Inflammatory macrophage (primary cell): ENCODE measurements around the gene CABYR.
A peak's percentile ranks its signal among the peaks of the same experiment; 100 is the strongest.

Experiments used
- DNase-seq, 2 donors: peaks; one replicate each; pipeline ENCODE4 v3.0.0-alpha.2; 2020 to 2022

CABYR gene

DNA sequence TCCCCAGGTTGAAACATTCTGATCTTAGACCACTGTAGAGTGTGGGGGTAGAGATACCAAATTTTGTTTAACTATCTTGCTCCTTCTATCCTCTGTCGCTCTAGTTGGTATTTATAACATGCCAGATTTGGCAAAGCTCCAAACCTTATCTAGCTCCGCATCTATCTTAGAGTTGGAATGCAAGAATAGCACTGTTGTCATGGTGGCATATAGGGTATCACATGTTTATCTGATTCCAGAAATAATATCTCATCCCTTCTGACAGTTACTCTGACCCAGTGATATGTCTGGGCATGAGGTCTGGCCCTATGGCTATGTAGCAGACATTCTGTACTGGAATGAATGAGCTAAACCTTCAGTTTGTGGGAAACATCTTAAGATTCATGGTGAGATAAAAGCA is 51.7 kb downstream of the CABYR start:
- no peak for DNase-seq

DNA sequence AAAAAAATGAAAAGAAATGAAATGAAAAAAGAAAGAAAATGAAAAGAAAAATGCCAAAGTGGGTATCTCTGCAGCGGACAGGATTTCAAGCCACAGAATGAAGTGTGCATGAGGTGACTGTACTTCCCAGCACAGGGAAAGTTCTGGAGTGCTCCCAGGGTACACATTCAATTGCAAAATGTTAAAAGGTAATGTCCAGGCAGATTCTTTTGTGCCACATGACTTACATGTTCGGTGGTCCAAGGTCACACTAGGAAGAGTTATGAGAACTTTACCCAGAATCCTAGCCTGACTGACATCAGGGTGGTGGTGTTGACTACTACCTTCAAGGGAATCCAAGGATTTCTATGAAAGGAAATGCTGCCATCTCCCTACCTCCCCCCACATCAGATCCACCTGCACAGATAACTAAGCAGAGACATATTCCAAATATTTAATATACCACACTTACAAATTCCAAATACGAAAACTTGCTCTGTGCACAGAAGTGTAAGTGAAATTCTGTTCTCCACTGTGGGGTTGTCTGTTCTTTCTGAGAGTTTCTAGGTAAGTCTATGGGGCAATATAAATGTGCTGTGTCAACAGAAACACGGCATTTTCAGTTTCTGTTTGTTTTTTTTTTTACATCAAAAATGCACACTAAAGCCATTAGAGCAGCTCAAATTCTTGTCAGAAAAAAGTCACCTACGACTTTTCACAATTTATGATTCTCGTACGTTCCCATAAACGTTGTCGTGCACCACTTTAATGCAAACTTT is 56.6 kb downstream of the CABYR start:
- no peak for DNase-seq

DNA sequence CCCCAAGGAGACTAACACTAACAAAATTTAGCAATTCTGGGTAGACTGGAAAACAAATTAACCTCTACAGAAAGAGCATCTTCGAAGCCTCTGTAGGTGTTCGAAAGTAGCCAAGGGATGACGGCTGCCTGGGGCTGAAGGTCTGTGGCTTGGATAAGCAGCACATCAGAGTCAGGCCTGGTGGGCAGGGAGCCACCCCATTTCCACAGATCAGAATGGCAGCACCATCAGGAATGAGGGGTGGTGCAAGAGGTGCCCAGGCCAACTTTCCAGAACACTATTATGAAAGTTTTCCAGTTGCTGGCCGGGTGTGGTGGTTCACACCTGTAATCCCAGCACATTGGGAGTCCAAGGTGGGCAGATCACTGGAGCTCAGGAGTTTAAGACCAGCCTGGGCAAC is 57.9 kb downstream of the CABYR start:
- DNase-seq, result no peak

DNA sequence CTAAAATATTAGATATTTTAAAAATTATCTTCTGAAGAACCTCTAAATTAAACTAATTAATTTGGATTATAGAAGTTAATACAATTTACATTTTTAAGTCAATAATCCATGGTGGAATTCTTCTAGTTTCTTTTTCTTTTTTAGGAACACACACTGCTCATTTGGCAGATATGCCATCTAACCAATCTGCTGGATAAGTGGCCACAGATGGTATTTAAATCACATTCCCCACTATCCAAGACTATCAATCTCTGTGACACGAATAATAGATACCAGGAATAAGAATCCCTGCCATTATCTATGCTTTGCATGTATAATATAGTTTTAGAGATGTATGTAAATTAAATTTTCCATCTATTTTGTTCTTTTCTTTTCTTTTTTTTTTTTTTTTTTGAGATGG is 58.5 kb downstream of the CABYR start:
- DNase-seq, result no peak

DNA sequence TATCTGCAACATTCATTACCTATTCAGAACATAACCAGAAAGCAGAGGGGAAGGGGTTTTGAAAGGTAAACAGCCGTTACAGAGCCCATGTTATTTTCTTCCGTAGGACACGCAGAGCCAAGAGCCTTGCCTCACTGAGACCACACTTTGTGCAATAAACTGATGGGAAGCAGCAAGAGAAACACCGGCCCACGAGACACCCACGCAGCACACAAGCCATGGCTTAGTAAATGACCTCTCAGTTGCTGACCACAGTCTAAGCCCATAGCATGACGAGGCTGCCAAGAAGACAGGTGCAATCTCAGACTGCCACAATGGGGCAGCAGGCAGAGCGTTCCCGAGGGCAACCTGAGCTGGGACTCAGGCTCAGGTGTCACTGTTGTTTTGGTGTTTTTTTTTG is 59.6 kb downstream of the CABYR start:
- peak; percentile 87 to 94 for DNase-seq

DNA sequence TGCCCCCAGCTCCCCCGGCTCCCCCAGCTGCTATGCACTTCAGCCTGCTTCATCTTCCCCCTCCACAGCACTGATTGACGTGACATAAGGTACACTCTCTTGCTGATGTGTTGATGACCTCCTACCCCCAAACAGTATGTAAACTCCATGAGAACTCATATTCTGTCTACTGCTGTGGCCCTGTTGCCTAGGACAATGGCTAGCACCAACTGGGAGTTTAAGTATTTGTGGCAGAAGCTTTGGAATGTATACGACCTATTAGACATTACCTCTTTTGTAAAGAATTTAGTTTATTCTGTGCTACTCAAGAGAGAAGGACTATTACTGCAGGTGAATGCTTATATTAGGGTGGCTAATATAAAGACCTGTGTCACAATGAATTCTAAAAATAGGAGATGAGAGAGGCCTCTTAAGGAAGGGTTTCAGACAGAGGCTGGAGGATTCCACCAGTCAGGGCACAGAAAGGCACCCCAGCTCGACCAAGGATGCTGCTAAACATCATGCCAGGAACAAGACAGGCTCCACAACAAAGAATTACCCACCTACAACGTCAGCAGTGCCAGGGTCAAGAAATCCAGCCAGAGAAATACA is 60.6 kb downstream of the CABYR start:
- DNase-seq, result no peak

DNA sequence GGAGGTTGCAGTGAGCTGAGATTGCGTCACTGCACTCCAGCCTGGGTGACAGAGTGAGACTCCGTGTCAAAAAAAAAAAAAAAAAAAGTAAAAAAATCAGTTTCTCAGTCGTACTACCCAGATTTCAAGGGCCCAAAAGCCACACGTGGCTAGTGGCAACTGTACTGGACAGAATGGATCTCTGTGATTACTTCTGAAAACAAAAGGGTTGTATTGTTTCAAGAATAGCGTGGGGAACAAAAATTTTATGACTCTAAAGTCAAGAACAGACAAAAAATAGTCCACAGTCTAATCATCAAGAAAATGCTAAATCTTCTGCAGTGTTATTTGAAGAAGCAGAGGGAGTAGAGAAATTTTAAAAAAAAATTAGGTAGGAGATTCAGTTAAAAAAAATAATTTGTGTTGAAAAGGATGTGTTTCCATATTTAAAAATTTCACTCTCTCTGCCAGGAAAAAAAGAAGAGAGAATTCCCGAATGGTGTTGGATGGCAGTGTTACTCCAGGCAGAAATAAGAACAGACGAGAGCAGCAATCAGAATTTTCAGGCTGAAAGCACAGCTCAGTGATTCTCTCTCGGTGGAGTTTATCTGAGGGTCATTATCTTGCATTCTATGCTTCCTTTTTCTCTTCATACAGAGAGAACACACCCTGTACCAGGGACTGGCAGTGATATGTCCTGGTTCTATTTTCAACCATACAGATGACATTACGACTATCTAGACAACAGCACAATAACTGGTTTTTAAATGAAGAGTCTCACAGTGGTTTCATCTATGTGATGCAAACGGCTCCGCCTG is 61.8 kb downstream of the CABYR start:
- DNase-seq, result no peak

DNA sequence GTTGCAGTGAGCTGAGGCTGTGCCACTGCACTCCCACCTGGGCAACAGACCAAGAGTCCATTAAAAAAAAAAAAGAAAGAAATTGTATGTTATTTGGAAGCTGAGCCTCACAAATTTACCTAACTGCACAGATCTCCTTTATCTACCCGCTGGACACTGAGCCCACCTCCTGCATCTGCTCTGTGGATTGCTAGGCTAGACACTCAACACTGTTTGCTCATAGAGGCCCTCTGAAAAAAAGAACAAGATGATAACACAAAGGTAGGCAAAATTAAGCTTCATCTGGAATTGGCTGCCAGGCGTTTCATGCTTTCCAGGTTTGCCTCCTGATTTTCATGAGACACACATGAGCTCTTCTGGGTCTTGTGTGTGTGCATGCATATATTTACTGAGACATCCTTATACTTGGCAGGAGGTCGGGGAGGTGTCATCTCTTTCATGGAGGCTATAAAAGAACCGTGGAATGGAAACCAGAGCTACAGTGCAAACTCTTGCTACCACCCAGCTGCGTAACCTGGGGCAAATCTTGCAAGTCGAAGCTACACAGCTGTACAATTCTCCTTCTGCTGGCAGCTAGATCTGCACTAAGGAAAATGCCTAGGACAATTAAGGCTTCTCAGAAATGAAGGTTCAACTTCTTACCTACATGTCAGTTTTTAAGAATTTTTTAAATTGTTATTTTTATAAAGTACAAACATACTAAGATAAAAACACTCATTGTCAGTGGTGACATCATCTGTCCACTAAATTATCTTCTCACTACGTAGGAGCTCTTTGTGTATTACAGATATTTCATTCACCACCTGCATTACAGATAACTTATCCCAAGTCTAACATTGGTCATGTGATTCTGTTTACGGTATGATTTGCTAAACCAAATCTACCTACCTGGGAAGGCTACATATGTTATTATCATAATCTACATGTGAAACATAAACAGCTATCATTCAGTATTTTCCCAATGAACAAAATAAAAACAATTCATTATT is 63.1 kb downstream of the CABYR start:
- no peak for DNase-seq

DNA sequence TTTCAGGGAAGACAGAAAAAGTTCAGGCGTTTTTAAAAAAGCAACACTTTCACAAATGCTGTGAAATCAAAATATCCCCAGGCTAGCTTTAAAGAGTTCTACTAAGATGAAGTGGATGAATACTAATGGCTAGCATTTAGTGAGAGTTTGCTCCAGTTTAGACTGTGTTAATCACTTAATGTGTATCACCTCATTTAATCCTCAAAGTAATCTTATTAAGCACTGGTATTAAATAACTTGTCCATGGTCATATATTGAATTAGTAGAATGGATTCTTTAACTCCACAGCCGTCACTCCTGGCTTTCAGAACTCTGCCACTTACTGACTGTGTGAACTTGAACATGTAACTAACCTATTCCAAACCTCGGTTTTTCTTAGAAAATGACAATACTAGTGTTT is 66.0 kb downstream of the CABYR start:
- DNase-seq, result no peak

DNA sequence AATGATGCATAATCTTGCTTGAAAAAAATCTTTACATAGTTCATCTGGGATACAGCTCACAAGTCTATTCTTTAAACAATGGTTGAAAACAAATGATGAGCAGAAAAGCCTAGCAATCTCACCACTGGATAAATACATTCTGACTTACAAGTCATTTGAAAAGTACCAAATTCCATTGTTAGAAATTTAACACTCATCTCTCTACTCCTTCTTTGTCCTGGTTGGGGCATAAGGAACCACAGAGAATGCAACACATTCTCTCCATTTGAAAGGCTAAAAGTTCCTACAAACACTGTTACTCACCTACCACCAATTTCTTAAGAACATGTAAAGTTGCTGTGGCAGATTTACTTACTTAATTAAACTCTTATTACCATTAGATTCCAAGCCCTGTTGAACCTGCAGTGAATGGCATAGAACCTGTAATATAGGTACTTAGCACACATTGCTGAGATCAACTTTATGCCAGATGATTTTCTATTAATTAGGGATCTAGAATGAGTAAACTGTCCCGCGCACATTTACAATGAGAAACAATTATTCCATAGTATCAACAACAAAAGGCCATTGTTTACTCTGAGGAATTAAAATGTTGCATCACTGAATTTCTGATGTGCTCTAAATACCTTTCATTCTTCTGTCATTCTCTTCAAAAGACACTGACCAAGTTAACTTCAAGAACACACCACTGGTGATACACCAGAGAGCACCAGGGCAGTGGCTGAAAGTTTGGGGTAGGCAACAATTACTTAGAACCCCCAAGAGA is 69.6 kb downstream of the CABYR start:
- no peak for DNase-seq

DNA sequence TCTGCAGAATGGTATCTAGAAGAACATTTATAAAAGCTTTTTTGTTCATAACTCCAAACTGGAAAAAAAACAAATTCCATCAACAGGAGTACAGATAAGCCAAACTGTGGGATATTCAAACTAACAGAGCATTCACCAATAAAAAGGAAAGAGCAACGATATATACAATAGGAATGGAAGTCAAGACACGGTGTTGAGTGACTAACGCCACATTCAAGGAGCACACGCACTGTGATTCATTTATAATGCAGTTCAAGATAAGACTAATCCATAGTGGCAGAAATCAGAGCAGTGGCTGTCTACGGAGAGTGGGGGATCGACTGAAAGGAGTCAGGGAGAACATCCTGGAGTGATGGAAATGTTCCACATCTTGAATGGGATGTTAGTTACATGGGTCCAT is 70.7 kb downstream of the CABYR start:
- no peak for DNase-seq
